ENCODE results near the gene FAM72A. TPM values are rescaled to one million over a fixed set of nuclear protein-coding genes. Genes with fewer than 3 reads are reported as not detected.
"Not testable (repeated sequence)": the region's sequence is repeated elsewhere in the genome, so short reads cannot be mapped to it uniquely, and the experiment has no call there.

FAM72A gene
- total RNA-seq (2022) = 17.5 and 18.3 TPM in 2 replicates
- percentile 58 among the genes with signal in this experiment for Bru-seq, nascent RNA
- percentile 48 among the genes with signal in this experiment for BruChase-seq, experiment 1, labeled RNA remaining after a 6-hour chase
- percentile 60 among the genes with signal in this experiment for BruChase-seq, experiment 2, labeled RNA remaining after a 2-hour chase
- long read RNA-seq, transcript FAM72A-202 (4 exons, 2,398 nt) = major isoform, 15 of 18 reads
- long read RNA-seq, partial matches to known transcripts = 0 of 18 reads
- long read RNA-seq, other reads (novel, unspliced or antisense) = 0 of 18 reads

- Mint-ChIP-seq H3K27ac (ENCODE audit: unreplicated experiment) (peak within 1 kb of the TSS; percentile 80), H3K36me3 (ENCODE audit: insufficient read depth, unreplicated experiment) (peaks cover 17% of the 10 kb centered on the region), H3K4me3 (ENCODE audit: low read depth, unreplicated experiment) (peak within 1 kb of the TSS; percentile 86)
- H3K9me3 Mint-ChIP-seq (ENCODE audit: low read depth, unreplicated experiment); BruUV-seq (replicated peaks); H3K27me3 Mint-ChIP-seq (ENCODE audit: unreplicated experiment); intact Hi-C loops (cut with micrococcal nuclease; ENCODE audit: unreplicated experiment); CTCF ChIA-PET; H3K4me1 Mint-ChIP-seq (ENCODE audit: low read depth, unreplicated experiment): not testable (repeated sequence)
- peak; percentile 98 for DNase-seq
Observed at GRCh38 chr1:206202789-206203363, at the start of gene FAM72A. Gene FAM72A, minus strand, starts transcription at chr1:206202839. Its CDS starts 814 bp downstream, at chr1:206202025.

GRCh38 chr1:206250953-206251681, 48.5 kb upstream of the FAM72A start:
- DNase-seq; H3K4me3 Mint-ChIP-seq (ENCODE audit: low read depth, unreplicated experiment); H3K27ac Mint-ChIP-seq (ENCODE audit: unreplicated experiment); H3K4me1 Mint-ChIP-seq (ENCODE audit: low read depth, unreplicated experiment); H3K9me3 Mint-ChIP-seq (ENCODE audit: low read depth, unreplicated experiment); CTCF ChIA-PET; H3K27me3 Mint-ChIP-seq (ENCODE audit: unreplicated experiment); BruUV-seq (replicated peaks); H3K36me3 Mint-ChIP-seq (ENCODE audit: insufficient read depth, unreplicated experiment); intact Hi-C loops (cut with micrococcal nuclease; ENCODE audit: unreplicated experiment): not testable (repeated sequence)

GRCh38 chr1:206246129-206246886, 43.7 kb upstream of the FAM72A start:
- CTCF ChIA-PET; H3K36me3 Mint-ChIP-seq (ENCODE audit: insufficient read depth, unreplicated experiment): not testable (repeated sequence)

GRCh38 chr1:206245479-206245878, 42.8 kb upstream of the FAM72A start:
- DNase-seq; H3K4me3 Mint-ChIP-seq (ENCODE audit: low read depth, unreplicated experiment); H3K36me3 Mint-ChIP-seq (ENCODE audit: insufficient read depth, unreplicated experiment); H3K4me1 Mint-ChIP-seq (ENCODE audit: low read depth, unreplicated experiment); H3K27me3 Mint-ChIP-seq (ENCODE audit: unreplicated experiment); H3K27ac Mint-ChIP-seq (ENCODE audit: unreplicated experiment); intact Hi-C loops (cut with micrococcal nuclease; ENCODE audit: unreplicated experiment); BruUV-seq (replicated peaks); H3K9me3 Mint-ChIP-seq (ENCODE audit: low read depth, unreplicated experiment); CTCF ChIA-PET: not testable (repeated sequence)

More at GRCh38 chr1:206246129-206246886, 43.7 kb upstream of the FAM72A start:
- DNase-seq; H3K27me3 Mint-ChIP-seq (ENCODE audit: unreplicated experiment); H3K27ac Mint-ChIP-seq (ENCODE audit: unreplicated experiment); intact Hi-C loops (cut with micrococcal nuclease; ENCODE audit: unreplicated experiment); BruUV-seq (replicated peaks); H3K9me3 Mint-ChIP-seq (ENCODE audit: low read depth, unreplicated experiment); H3K4me3 Mint-ChIP-seq (ENCODE audit: low read depth, unreplicated experiment); H3K4me1 Mint-ChIP-seq (ENCODE audit: low read depth, unreplicated experiment): not testable (repeated sequence)

- H3K27ac Mint-ChIP-seq (ENCODE audit: unreplicated experiment) = not testable (repeated sequence)
Observed at GRCh38 chr1:206243335-206243734, 40.7 kb upstream of the FAM72A start.

GRCh38 chr1:206240288-206240687, 37.6 kb upstream of the FAM72A start:
- H3K27me3 Mint-ChIP-seq (ENCODE audit: unreplicated experiment); DNase-seq; H3K36me3 Mint-ChIP-seq (ENCODE audit: insufficient read depth, unreplicated experiment); H3K9me3 Mint-ChIP-seq (ENCODE audit: low read depth, unreplicated experiment); H3K4me3 Mint-ChIP-seq (ENCODE audit: low read depth, unreplicated experiment); H3K27ac Mint-ChIP-seq (ENCODE audit: unreplicated experiment); BruUV-seq (replicated peaks); CTCF ChIA-PET; H3K4me1 Mint-ChIP-seq (ENCODE audit: low read depth, unreplicated experiment); intact Hi-C loops (cut with micrococcal nuclease; ENCODE audit: unreplicated experiment): not testable (repeated sequence)

More at GRCh38 chr1:206243335-206243734, 40.7 kb upstream of the FAM72A start:
- intact Hi-C loops (cut with micrococcal nuclease; ENCODE audit: unreplicated experiment); CTCF ChIA-PET; H3K4me3 Mint-ChIP-seq (ENCODE audit: low read depth, unreplicated experiment); BruUV-seq (replicated peaks); H3K27me3 Mint-ChIP-seq (ENCODE audit: unreplicated experiment); H3K4me1 Mint-ChIP-seq (ENCODE audit: low read depth, unreplicated experiment); H3K36me3 Mint-ChIP-seq (ENCODE audit: insufficient read depth, unreplicated experiment); H3K9me3 Mint-ChIP-seq (ENCODE audit: low read depth, unreplicated experiment); DNase-seq: not testable (repeated sequence)

- H3K4me3 Mint-ChIP-seq (ENCODE audit: low read depth, unreplicated experiment); H3K36me3 Mint-ChIP-seq (ENCODE audit: insufficient read depth, unreplicated experiment); BruUV-seq (replicated peaks); H3K4me1 Mint-ChIP-seq (ENCODE audit: low read depth, unreplicated experiment); CTCF ChIA-PET; H3K27ac Mint-ChIP-seq (ENCODE audit: unreplicated experiment); DNase-seq; intact Hi-C loops (cut with micrococcal nuclease; ENCODE audit: unreplicated experiment); H3K9me3 Mint-ChIP-seq (ENCODE audit: low read depth, unreplicated experiment); H3K27me3 Mint-ChIP-seq (ENCODE audit: unreplicated experiment): not testable (repeated sequence)
Observed at GRCh38 chr1:206235190-206235589, 32.6 kb upstream of the FAM72A start.

GRCh38 chr1:206234189-206234916, 31.7 kb upstream of the FAM72A start:
- CTCF ChIA-PET; intact Hi-C loops (cut with micrococcal nuclease; ENCODE audit: unreplicated experiment); H3K36me3 Mint-ChIP-seq (ENCODE audit: insufficient read depth, unreplicated experiment); H3K4me3 Mint-ChIP-seq (ENCODE audit: low read depth, unreplicated experiment); H3K27ac Mint-ChIP-seq (ENCODE audit: unreplicated experiment); H3K9me3 Mint-ChIP-seq (ENCODE audit: low read depth, unreplicated experiment); DNase-seq; H3K27me3 Mint-ChIP-seq (ENCODE audit: unreplicated experiment); H3K4me1 Mint-ChIP-seq (ENCODE audit: low read depth, unreplicated experiment); BruUV-seq (replicated peaks): not testable (repeated sequence)

GRCh38 chr1:206232970-206233645, 30.5 kb upstream of the FAM72A start:
- H3K27ac Mint-ChIP-seq (ENCODE audit: unreplicated experiment); H3K36me3 Mint-ChIP-seq (ENCODE audit: insufficient read depth, unreplicated experiment); H3K27me3 Mint-ChIP-seq (ENCODE audit: unreplicated experiment); H3K4me1 Mint-ChIP-seq (ENCODE audit: low read depth, unreplicated experiment); CTCF ChIA-PET; H3K4me3 Mint-ChIP-seq (ENCODE audit: low read depth, unreplicated experiment); intact Hi-C loops (cut with micrococcal nuclease; ENCODE audit: unreplicated experiment); DNase-seq; H3K9me3 Mint-ChIP-seq (ENCODE audit: low read depth, unreplicated experiment); BruUV-seq (replicated peaks): not testable (repeated sequence)

All from Calu3 (cell line).